NCI-H1417 (cell line): ENCODE results near the gene GRIN2D.
"Not testable (repeated sequence)": the region's sequence is repeated elsewhere in the genome, so short reads cannot be mapped to it uniquely, and the experiment has no call there.

Source experiments
- DNase-seq, 3 experiments: peaks; one replicate each; lab custom pipeline; 2025; lab: John Stamatoyannopoulos, UW

GRIN2D gene

DNA sequence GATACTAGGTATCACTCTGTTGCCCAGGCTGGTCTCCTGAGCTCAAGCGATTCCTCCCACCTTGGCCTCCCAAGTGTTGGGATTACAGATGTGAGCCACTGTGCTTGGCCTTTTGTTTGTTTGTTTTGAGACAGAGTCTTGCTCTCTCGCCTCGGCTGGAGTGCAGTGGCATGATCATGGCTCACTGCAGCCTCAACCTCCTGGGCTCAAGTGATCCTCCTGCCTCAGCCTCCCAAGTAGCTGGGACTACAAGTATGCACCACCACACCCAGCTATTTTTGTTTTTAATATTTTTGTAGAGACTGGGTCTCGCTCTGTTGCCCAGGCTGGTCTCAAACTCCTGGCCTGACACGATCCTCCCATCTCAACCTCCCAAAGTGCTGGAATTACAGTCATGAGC is 21.7 kb upstream of the GRIN2D start:
- not testable (repeated sequence) for DNase-seq

DNA sequence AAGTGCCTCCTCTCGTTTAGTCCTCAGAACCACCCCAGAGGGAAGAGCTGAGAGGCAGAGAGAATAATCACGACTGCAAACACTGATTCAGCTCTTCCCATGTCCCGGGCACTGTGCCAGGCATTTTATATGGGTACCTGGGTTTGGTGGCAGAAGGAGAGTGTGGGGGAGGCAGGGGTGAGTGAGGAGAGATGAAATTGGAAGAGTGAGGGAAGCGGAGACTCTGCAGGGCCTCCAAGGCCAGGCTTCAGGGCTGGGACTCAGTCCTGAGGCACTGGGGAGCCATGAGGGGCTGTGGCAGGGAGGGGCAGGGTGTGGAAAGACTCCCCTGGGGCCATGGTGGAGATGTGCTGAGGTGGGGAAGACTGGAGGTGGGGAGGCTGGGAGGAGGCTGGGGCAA is 20.6 kb upstream of the GRIN2D start:
- DNase-seq, result peak; percentile 57 to 96 (median 84)

DNA sequence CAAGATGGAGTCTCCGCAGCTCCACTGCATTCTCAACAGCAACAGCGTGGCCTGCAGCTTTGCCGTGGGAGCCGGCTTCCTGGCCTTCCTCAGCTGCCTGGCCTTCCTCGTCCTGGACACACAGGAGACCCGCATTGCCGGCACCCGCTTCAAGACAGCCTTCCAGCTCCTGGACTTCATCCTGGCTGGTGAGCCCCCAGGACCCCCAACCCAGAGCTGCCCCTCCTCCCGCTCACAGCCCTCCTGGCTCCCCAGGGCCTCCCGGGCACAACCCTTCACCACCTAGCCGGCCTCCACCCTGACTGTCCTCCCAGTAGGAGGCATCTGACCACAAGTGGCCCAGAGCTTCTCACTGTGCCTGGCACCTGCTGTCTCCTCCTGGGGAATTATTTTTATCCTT is 19.9 kb upstream of the GRIN2D start:
- no peak for DNase-seq

DNA sequence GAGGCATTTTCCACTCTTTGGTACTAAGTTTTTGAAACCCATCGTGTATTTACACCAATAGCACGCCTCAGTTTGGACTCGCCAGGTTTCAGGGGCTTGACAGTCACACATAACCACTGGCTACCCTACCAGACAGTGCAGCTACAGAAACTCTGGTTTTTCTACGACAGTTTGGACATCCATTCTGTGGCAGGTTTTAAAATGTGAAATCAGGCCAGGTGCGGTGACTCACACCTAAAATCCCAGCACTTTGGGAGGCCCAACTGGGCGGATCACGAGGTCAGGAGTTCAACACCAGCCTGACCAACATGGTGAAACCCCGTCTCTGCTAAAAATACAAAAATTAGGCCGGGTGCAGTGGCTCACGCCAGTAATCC is 15.3 kb upstream of the GRIN2D start:
- DNase-seq, result no peak

DNA sequence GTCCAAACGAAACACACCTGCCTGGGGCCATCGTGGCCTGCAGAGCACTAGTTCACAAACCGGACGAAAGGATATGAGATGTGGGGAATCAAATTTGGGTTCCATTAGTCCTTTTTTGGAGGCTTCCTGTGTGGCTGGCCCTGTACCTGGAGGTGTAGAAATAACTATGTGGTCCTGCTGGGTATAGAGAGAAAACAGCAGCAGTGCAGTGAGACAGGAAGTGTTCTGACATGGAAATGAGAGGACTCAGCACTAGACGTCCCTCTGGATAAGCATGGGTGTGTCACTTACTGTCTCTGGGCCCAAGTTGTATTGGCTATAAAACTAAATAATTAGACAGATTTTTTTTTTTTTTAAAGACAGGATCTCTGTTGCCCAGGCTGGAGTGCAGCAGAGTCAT is 14.4 kb upstream of the GRIN2D start:
- DNase-seq, result no peak

DNA sequence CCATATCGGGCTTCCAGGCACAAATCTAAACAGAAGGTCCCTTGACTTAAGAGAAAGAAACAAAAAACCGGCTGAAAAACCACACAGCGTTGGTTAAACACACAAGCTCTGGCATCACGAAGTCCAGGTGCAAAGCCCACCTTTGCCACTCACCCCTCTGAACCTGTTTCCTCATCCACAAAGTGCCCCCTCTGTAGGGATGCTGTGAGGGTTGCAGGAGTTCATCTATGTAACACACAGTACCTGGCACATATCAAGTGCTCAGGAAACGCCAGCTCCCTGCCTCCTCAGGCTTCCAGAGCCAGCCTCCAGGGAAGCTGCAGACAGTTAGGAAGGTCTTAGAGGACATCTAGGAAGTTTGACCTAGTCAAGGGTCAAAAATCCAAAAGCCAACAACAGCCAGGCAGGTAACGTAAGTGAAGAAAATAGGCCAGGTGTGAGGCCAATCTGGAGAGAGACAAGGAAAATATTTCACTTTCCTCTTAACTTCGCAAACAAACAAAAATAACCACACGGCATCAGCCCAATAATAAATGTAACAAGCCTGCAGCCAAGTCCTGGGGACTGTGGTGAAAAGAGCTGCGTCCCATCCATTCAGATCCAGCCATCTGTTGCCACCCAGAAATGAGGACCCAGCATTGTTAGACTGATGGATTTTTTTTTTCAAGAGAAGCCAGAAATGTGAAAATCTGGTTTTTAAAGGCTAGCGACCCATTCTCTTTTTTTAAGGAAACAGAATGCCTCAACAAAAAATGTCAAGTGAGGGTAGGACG is 12.1 kb upstream of the GRIN2D start:
- no peak for DNase-seq

DNA sequence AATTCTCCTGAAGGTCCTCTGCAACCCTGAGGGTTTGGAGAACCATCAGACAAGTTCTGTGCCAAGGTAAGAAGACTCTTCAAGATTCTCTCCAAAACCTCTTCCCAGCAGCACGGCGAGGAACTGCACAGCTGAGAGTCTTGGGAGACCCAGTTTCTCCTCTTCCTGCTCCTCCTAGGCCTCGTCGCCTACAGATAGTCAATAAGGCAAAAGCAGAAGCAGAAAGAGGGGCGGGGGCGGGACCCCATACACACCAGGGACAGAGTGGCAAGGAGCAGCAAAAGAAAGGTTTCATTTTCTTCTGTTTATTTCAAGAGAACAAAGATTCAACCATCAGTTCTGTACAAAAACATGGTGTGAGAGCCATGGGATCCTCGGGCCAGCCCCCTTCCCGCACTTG is 11.2 kb upstream of the GRIN2D start:
- no peak for DNase-seq

DNA sequence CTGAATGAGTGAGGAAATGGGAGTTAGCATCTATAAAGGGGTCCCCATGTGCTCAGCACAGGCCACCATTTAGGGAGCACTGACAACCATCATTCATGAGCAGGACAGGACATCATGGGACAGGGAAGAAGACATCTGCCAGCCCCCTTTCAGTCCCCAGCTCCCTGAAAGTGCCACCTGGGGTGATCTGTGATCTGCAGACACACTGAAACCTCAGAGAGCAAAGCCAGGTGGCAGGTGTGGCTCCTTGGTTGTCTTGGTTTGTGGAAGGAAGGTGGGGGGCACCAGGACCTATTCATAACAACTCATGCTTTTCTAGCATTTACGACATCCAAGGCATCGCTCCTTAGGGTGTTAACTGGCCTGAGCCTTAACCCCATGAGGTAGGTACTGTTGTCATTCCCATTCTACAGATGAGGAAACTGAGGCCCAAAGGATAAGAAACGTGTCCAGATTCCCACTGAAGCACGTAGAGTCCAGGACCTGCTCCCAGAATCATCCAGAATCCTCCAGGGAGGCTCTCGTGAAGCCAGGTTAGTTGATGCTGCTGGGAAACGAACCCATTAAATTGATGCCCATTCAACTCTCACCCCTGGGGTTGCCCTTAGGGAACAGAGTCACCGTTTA is 7.9 kb upstream of the GRIN2D start:
- DNase-seq, result no peak

DNA sequence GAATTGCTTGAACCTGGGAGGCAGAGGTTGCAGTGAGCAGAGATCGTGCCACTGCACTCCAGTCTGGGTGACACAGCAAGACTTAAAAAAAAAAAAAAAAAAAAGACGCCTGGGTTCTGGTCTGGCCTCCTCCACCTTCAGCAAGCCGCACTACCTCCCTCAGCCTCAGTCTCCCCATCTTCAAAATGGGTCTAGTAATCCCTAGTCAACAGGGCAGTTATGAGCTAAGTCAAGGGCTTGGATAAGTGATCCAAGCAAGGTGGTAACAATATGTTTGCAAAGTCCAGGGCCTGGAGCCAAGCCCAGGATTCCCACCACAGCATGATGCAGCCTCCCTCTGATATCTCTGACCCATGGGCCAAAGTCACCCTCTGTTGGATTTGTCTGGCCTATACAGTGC is 6.5 kb upstream of the GRIN2D start:
- DNase-seq, result no peak

DNA sequence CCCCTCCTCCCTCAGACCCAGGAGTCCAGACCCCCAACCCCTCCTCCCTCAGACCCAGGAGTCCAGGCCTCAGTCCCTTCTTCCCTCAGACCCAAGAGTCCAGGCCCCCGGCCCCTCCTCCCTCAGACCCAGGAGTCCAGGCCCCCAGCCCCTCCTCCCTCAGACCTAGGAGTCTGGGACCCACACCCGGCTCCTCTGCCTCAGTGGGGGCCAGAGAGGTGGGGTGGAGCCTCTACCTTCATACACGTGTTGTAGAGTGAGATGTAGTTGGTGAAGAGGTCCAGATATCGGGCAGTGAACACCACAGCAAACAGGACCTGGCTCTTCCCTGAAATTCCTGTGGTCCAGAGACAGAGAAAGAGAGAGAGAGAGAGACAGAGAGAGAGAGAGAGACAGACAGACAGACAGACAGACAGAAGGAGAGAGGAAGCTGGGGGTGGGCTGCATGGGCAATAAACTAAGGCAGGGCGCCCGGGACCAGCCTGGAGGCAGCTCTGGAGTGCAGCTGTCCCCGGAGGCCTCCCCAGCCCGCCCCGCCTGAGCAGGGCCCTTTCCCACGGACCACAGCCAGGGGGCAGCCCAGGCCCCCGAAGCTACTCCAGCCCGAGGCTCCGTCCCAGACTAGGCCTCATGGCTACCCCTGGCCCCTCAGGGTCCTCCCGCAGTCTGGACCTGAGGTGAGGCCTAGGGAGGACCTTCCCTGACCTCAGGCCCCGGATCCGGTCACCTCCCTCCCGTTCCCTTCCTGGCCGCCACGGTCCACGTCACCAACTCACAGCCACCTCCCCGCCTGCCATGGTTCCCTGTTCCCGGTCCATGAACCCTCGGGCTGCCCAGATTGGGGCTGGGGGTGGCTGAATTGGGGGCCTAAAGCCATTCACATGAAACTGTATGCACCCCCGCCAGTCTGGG is 3.0 kb upstream of the GRIN2D start:
- DNase-seq, result peak; percentile 56 to 74 (median 56)

DNA sequence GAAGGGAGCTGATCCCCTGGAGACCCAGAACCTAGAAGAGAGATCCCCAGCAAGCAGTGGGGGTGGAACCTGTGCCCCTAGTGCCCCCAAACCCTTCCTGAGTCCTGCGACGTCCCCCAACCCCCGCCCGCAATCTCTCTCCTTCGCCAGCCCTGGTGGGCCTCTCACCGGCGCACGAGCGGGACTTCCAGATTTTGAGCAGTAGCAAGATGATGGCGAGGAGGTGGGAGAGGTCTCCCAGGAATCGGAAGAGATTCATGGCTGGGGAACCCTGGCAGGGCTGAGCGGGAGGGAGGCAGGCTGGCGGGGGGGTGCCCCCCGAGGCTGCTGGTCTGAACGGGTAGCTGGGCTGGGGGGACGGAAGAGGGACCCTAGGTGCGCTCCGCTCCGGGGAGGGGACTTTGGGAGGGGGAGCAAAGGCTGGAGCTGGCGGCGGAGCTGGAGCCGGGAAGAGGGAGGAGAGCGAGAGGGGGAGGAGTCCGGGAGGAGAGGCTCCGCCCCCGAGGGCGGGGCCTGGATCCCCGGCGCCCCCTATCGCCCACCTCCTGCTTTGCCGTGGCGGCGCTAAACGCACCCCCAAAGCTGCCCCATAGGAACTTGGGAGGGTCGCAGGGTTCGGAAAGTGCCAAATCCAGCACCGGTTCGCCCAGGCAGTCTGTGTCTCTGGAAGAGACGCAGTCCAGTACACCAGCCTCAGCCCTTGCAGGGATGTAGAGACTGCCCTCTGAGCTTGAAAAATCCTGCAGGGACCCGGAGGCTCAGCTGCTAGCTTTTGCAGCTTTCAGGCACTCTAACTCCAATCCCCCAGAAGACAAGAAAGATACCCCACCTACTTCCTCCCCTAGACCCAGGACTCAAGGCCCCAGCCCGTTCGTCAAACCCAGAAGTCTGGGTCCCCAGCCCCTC is 2.1 kb upstream of the GRIN2D start, which contains the start of gene KDELR1:
Gene KDELR1 (minus strand): TSS at position 452 of the 906 bp plus-strand sequence. CDS start 193 bp downstream, at position 259.
- DNase-seq, result peak; percentile 74 to 78 (median 75)

DNA sequence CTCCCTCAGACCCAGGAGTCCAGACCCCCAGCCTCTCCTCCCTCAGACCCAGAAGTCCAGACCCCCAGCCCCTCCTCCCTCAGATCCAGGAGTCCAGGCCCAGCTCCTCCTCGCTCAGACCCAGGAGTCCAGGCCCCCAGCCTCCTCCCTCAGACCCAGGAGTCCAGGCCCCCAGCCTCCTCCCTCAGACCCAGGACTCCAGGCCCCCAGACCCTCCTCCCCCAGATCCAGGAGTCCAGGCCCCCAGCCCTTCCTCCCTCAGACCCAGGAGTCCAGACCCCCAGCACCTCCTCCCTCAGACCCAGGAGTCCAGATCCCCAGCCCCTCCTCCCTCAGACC is 1.5 kb upstream of the GRIN2D start:
- not testable (repeated sequence) for DNase-seq

DNA sequence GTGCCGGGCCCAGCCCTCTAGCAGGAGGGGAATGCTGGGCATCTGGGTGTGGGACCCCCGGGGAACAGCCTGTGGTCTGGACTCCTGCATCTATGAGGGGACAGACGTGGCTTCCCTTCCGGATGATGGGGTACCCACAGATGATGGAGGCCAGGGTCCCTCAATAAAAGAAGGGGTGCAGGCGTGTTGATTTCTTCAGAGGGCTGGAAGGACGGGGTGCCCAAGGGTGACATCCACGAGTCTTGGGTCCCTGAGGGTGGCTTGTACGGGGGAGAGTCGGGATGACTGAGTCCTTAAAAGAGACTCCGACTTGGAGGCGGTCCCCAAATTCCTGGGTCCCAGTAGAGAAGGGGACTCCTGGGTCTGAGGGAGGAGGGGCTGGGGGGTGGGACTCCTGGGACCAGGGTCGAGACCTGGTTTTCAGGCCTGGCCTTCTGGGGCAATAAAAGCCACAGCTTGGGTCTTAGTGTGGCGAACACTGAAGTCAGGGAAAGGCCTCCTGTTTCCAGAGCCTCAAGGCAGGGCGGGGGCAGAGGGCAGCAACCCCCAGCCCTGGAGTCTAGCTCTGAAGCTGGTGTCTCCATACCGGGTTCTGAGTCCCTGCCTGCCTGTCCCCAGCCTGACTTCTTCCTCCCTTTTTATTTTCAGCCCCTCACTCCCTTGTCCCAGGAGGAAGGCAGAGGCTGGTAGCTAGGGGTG is 459 bp upstream of the GRIN2D start:
- DNase-seq, result peak in 1 of 3 experiments; percentile 36

DNA sequence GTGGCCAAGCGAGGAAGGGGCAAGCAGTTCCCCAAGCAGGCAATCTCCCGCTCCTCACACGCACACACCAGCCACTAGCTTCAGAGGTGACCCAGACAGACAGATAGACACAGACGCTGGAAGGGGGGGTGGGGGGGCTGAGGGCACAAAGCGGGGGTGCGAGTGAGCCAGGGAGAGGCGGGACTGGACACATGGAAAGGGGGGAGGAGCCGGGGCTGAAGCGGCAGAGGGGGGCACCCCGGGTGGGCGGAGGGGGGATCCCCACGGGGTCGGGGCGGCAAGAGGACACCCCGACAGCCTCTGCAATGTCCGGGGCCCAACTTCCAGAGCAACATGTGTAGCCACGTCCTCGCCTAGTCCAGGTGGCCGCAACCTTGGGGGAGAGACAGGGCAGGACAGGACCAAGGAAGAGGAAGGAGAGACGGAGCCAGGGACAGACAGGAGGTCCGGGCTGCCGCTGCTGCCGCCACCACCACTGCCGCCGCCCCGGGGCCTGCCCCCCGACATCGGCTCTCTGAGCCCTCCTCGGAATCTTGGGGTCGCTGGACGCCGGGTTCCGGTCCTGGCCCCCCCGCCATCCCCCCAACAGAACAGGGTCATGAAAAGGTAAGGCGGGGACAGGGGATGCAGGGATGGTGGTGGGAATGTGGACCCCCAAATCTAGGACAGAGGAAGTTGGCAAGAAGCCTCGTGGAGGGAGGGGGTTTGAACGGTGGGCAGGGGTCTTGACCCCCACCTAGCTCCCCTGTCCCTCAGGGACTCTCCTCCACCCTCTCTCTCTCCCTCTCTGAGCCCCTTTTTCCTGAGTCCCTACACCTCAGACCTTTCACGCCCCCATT is 1.1 kb downstream of the GRIN2D start:
- DNase-seq, result peak in 1 of 3 experiments; percentile 22

DNA sequence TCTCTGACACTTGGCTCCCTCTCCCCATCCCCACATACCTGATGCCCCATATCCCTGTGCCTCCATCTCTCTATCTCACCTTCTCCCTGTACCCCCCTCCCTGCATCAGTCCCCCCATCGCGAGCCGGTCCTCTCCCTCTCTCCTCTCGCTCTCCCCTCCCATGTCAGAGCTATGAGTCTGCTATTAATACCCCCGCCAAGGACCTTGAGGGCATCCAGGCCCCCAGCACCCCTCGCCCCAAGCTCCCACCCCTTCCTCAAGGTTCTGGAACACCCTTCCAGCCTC is 1.6 kb downstream of the GRIN2D start:
- no peak for DNase-seq

DNA sequence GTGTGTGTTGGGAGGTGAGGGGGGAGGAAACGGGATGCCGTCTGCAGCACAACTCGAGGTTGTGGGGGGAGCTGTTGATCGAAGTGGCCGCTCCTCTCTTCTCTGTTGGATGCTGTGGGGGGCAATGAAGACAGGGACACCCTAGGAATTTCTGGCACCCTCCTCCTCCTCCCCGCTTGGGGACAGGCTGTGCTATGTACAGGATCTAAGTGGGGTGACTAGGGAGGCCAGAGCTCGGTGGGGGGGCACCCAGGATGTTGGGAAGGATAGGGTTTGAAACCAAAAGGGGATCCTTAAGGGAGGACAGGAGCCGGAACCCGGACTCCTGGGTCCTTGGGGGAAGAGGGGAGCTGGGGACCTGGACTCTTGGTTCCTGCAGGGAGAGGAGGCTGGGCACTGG is 2.0 kb downstream of the GRIN2D start:
- no peak for DNase-seq

DNA sequence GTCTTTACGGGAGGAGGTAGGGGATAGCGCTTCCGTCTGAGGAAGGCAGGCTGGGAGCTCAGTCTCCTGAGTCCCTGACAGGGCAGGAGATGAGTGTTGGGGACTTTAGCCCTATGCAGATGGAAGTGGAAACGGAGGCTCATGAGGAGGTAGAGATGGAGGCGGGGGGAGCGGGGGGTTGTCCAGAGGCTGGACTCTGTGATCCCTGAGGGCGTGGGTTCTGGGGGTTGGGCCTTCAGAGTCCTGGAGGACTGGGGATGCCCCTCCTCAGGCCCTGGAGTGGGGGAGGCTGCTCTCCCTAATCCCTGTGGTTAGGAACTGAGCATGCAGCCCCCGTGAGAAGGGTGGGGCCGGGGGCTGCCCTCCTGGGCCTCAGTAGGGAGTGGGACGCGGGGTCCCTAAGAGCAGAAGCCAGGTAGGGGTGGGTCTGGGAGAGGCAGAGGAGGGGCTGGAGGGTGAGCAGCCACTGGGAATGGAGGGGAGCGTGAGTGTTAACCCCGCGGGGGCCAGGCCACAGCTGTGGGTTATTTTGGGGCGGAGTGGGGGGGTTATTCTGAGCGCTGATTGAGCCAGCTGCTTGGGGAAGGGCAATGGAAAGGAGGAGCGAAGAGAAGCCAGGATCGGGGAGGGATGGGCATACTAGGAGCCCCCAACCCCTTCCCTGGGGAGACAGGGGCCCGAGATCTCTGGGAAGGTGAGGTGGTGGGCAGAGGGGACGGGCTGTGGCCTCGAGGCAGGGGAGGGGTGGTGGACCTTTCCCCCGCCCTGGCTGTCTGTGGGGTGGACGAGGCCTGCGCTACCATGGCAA is 2.8 kb downstream of the GRIN2D start:
- peak in 1 of 3 experiments; percentile 6 for DNase-seq

DNA sequence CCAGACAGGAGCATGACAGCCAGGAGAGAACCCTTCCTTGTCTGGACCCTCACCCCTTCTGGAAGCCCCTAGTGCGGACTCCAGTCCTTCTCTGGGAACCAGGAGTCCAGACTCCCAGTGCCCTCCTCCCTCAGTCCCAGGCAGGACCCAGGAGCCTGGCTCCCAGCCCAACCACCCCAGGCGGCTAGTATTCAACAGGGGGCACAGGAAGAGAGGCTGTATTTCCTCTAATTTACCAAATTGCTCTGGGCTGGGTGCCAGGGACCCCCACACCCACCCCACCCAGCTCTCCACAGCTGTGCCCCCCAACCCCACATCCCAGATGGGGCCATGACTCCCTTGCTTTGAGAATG is 3.3 kb downstream of the GRIN2D start:
- DNase-seq, result no peak

DNA sequence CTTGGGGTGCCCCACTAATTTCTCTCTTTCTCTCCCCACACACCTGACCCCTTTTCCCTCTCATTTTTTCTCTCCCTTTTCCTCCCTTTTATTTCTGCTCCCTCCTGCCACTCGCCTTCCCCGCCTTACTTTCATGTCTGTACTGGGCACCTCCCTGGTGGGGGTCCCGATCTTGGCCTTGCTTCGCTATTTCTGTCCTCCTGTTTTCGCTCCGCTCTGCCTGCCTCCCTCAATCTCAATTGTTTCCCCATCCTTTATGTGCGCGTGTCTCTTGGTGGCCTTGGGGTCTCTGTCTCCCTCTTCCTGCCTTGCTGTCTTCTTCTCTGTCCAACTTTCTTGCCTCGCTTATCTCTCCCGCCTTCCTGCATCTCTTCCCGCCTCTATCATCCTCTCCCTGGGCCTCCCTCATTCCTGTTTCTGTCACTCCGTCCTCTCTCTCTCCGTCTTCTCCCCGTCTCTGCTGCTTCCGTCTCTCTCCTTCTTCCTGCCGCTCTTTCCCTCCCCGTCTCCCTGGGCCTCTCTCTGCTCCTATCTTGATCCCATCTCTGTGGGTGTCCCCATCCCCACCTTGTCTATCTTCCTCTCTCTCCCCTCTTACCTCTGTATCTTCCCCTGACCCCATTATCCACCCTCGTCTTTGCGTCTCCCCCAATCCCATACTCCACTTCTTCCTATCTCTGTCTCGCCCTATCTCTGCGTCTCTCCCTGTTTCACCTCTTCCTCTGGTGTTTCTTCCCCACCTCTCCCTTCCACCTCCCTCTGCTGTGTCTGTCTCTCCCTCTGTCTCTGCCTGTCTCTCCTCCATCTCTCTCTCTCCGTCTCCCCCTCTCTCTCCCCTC is 4.0 kb downstream of the GRIN2D start:
- DNase-seq, result no peak
